ENCODE results near the gene DNAJC13.

GRCh38 chr3:132553826-132554225, 136.5 kb downstream of the DNAJC13 start:
- TF ChIP-seq REST (IDR thresholded peaks at IDR 0.05; ENCODE audit: insufficient replicate concordance, low read depth): no peak
- TF ChIP-seq CTCF (IDR thresholded peaks at IDR 0.05; ENCODE audit: insufficient read depth, low read length): no peak

Data from HL-60 (cell line).